GM19238 (cell line): ENCODE results near the gene OXNAD1.
A peak's percentile ranks its signal among the peaks of the same experiment; 100 is the strongest.
"Not testable (repeated sequence)": the region's sequence is repeated elsewhere in the genome, so short reads cannot be mapped to it uniquely, and the experiment has no call there.

Source experiments
- DNase-seq: peaks from one replicate; pipeline ENCODE4 v3.0.0; 2011; ENCODE audit warnings: low spot score; ENCODE audit not compliant: insufficient read length

Gene OXNAD1

DNA sequence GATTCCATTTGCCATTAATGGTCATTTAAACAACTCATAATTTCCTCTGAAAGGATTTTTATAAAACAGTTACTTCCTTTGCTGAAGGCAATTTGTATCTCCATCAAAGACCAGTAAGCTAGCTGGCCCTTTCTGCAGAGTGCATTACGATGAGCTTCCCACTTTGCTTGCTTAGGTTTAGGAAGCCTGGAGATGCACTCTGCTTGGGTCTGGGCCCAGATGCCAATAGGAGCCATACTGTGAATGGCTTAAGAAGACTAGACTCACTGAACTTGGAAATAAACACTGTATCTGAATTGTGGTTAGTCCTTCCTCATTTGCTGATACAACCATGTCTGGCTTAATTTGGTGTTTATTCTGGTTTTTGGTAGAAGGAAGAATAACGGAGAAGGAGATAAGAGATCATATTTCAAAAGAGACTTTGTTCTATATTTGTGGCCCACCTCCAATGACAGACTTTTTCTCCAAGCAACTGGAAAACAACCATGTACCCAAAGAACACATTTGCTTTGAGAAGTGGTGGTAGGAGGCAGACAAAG lies 38.1 kb downstream of the OXNAD1 start:
- no peak for DNase-seq

DNA sequence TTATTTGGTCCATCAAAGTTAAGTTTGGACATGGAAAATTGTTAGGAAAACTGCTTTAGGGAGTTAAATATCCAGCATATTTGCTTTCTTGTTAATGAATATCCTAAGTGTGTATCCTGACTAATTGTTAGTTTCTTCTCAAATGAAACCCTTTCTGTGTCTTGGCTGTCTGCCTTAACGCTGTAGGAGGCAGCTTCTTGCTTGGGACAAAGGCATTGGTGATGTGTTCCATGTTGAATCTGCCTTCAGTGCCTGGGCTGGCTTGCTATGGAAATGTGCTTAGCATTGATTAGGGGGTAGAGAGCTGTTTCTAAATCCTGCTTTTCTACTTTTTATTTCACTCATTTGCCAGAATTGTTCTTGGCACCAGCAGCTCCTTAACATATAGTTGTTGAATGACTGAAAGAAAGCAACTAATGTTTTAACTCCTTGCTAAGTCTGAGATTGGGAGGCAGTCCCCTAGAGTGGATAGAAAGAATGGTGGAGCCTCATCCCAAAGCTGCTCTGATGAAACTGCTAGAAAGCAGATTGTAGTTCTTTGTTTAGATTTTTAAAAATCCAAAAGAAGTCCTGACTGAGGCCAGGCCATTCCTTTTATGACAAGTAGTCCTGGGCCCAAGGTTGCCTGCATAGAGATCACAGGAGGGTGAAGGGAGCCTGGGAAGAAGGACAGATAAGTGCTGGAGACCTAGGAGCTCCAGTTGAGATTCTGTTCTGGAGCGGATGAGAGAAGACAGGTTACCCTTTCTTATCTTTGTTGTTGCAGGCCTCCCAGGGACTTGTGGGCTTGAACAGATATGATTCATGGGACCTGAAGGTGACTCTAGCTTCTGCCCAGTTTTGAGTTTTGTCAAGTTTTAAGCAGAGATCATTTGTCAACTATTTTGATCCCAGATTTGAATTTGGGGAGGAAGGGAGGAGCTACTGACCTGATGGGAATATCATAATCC lies 39.3 kb downstream of the OXNAD1 start:
- no peak for DNase-seq

DNA sequence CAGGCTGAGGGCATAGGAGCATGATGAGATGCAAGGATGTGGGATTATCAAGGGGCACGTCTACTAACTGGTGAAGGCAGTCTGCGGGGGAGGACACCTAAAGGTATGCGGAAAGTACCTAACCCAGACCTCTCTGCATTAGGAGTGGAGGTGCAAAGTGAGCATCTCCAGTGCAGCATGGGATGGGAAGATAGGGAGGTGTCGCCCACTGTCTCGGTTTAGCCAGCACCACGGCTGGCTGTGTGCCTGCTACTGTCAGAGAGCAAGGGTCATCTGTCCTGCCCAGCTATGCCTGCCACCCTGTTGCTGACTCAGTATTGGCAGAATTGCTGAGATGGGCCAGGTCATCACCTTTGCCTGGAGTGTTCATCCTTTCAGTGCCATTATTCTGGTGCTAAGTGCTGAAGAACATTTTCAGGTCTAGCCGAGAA lies 40.1 kb downstream of the OXNAD1 start:
- no peak for DNase-seq

DNA sequence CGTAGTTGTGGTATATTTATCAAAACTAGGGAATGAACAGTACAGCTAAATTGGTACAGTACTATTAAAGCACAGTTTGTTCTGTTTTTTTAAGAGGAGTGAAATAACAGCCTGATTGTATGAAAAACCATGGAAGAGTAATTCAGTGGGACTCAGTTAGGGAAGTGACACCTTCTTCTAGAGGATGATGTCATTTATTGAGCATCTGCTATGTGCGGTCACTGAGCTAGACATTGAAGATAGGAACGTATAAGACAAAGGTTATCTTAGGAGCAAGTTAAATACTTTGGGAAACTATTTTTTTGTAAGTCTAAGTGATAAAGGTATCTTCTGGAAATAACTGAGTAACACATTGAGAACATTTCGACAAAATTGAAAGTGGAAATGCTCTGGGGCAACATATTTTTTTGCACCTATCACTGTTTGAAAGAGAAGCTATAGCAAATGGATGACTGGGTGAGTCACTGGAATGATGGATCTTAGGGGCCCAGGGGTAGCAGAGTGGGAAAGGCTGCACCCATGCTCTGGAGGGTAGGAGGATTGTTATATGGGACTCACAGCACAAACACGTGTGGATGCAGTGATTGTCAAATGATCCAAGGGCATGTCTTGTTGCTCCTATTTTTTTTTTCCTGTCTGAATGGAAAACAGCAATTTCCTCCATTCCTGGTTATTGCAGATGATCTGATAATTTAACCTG lies 43.0 kb downstream of the OXNAD1 start:
- DNase-seq = no peak

DNA sequence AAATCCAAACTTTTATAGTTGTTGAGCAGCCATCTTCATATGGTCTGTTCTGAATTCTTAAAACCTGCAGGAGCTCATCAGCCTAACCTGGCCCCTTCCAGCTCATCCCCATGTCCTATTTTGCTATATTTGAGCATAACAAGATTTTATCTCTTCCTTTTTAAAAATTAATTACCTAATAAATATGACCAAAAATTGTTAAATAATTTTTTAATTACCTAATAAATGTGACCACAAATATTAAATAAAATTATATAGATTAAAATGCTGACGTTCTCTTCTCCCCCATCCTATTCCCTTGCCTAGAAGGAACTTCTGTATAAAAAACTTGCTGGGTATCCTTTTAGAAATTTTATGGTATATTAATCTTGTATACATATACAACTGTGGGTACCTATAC lies 43.7 kb downstream of the OXNAD1 start:
- DNase-seq = no peak

DNA sequence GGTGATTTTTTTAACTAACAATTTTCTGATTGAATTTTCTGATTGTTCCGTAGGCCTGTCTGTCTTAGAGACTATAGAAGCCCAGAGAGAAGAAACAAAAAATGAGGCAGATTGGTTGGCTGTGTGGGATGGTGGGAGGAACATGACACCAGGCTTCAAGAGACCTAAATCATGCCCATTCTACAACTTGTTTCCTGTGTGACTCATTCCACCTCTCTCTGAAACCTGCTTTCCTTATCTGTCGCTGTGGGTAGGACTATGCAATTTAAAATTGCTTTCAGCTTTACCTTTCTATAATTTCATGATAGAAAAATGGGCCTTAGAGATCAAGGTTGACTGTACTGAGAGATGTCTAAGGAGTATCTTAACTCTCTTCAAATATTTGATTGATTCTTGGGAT lies 44.5 kb downstream of the OXNAD1 start:
- no peak for DNase-seq

DNA sequence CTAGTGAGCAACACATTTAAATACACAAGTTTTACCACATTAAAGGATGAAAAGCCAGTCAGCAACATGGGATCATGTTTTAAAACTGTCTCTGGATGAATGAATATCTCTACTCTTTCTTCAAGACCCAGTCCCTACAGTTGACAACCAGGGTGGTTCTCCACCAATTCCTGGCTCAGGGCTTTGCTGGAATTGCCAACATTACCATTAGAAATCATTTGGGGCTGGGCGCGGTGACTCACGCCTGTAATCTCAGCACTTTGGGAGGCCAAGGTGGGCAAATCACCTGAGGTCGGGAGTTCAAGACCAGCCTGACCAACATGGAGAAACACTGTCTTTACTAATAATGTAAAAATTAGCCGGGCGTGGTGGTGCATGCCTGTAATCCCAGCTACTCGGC lies 45.5 kb downstream of the OXNAD1 start:
- not testable (repeated sequence) for DNase-seq

DNA sequence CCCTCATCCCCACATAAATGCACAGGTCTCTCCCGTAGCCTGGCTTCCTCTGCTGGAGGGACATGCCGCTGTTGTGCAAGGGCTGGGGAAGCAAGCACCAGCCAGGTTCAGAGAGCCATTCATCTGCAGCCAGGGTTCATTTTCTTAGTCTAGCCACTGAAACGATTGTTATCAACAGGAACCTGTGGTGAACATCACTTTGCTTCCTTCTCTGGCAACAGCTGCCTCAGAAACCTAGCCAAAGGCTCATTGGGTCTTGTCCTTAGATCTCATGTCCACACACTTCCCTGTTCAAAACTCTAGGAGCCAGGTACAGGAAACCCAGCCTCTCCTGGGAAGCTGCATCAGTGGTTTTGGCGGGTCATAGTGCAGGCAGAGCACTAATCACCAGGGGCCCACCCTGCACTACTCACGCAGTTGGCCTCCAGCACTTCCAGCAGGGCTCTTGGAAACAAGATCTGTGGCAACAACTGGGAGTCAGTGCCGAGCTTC lies 47.0 kb downstream of the OXNAD1 start:
- DNase-seq = peak; percentile 18

DNA sequence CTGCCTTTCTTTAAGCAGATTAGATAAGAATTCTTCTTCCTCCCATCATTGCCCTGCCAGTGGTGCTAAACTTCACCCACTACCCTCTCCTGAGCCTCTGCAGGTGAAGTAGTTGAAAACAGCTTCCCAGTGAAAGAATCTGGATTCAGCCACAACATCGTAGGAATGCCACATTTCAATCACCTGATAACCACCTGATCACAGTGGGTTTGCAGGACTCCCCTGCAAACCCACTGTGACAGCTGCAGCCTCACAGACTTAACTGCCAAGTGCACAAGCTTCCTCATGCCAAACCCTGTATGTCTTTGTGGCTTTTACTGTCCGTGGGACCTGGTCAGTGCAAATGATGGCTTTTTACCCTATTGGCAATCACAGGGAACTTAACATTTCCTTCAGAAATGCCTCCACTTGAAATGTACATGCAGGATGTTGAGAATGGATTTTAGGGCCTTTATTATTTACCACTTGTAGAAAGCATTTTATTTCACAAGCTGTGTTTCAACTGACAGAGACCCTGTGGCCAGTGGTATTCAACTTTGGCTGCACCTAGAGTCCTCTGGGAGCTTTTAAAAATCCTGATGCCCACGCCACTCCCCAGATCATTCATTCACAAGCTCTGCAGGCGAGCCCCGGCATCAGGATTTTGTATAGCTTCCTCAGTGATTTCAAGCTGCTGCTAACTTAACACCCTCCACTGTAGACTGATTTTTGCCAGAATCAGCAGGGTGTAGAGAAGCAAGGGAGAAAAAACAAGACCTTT lies 49.1 kb downstream of the OXNAD1 start:
- DNase-seq = no peak

DNA sequence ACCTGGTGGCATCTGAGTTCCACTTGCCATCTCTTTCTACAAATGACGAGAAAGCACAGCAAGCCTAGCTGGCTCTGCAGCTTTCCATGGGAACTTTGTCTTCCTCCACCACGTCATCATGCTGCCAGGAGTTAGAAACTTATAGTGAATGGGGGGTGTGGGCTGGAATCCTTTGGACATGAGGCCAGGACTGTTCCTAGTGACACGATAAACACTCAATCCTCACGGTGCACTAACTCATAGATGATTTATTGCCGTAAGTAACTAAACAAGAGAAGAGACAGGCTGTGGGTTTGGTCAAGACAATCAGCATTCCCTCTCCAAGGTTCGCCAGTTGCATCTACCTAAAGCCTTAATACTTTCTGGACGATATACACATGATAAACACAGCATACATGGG lies 50.6 kb downstream of the OXNAD1 start:
- no peak for DNase-seq

DNA sequence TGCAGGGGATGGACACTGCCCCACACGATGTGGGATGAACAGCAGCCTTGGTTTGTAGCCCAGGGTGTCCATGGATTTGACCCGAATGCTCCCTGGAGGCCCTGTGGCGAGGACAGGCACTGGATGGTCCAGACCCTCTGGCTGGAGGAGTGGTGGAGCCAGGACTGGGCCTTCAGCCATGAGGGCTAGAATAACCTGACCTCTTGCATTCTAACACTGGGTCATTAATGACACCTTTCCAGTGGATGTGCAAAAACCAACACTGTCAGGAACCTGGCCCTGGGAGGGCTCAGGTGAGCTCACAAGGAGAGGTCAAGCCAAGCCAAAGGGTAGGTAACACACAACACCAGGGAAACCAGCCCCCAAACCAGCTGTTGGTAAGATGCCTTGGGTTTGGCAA lies 51.4 kb downstream of the OXNAD1 start:
- no peak for DNase-seq

DNA sequence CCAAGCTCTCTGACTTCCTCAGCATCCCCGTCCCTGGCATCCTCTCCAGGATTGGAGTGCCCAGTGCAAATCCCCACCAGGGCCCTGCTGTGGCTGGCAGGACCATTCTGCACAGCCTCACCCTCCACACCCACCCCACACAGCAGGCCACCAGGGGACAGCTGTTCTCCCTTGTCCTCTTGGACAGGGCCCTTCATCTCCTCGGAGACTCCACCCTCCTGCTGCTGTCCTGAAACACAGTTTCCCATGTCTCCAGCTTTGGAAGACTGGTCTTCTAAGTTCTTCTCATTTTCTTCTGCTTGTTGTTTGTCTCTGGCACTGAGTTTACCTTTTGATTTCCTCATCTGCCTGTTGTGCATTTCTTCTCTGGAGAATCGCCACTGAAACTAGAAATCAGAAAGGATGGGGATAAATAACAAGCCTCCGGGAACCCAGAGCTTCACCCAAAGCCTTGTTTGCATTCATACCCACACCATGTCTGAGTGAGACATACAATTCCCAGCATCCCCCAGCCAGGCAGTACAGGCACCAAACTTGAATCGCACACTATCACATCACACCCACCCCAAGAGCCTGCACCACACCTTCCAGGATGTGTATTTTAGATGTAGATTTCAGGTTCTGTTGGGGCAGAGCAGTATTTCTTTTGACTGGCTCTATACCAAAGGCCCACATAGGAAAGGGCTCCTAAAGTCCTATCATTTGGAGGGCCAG lies 52.0 kb downstream of the OXNAD1 start:
- DNase-seq = no peak

DNA sequence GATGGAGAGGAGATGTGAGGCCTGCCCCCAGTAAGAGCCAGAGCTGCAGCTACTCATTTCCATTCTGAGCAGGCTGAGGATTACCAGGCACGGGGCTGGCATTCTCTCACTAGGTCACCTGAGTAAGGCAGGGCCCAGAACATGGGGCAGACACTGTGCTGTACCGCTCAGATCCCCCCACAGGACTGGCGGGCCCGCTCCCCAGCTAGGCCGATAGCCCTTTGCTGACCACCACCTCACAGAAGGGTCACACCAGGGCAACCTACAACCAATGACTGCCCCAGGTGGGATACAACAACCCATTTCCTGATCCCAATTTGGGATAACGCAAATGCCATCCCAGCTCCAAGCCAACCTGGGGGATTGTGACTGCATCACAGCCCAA lies 52.5 kb downstream of the OXNAD1 start:
- DNase-seq = no peak

DNA sequence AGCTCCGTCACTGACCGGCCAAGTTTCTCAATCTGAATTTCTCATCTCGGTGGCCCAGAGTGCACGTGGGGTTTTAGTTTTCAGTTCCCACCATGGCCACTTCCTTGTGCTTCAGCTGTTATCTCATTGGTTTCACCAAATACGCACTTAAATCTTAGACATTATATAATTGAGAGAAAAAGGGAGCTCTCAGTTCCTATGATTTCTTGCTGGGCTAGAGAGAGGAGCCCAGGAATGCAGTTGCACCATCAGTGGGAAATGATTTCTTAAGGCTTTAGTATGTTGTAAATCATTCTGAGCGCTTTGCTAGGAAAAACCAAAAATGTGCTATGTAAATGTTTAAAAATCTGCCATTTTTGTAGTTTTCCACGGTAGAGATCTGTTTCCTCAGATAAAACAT lies 53.2 kb downstream of the OXNAD1 start:
- DNase-seq = no peak

DNA sequence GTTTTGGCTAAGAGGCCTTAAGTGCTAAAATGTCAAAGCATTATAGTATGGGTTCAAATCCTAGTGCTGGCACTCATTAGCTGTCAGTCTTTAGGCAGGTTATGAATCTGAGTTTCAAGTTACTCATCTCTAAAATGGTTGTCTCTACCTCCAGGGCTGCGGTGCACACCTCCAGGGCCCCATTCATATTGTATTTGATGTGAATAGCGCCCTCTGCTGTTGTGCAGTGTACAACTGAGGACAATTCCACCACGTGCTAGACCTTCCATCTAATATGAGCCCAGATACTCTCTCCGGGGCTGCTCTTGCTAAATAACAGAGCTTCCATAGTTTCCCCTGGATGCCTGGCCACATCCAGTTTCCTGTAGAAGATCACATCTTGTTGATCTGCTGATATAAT lies 54.3 kb downstream of the OXNAD1 start:
- no peak for DNase-seq

DNA sequence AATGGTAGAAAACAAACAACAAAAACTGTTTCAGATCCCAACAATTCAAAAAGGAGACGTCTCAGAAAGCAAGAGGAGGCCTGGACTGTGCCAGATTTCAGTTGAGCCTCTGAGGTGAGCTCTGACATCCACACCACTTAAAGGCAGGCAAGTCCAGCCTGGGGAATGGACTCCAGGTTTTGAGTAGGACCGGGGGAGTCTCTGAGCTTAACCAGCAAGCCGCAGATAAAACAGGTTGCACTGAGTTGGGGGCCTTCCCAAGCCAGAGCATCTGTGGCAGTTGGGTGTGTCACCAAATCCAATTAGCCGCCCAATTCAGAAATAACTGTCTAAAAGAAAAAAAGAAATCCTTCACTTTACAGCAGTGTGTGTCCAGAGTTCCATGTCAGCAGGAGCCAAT lies 54.7 kb downstream of the OXNAD1 start:
- DNase-seq = no peak

DNA sequence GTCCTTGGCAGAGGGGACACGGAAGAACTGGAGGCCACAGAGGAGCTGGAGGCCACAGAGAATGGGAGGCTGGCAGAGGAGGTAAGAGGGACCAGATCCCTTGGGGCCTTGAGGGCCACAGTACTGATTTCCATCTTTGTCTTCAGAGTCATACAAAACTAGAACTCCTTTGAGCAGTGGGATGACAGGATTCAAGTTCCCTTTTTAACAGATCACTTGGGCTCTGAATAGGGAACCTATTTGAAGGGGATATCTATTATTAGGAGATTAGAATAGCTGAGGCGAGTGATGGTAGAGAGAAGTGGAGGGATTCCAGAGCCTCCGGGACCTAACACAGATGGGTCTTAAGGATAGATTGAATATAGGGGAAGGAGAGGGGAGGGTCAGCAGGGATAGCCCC lies 55.7 kb downstream of the OXNAD1 start:
- no peak for DNase-seq

DNA sequence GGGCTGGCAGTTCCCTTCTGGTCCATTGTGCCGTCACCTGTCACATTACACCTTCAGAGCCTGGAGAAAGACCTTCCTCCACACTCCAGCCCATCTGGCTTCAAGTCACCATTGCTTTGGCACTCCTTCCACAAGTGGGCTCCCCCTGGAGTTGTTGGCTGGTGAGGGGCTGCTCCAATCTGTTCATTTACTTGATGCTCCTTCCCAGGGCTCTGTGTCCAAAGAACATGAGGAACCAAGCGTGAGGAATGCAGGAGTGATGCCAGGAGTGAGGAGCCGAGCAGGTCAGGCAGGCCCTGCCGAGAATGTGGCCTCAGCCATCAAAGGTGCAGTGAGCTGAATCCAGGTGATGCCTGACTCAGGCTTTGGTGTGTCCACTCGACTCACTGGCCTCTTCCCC lies 57.2 kb downstream of the OXNAD1 start:
- DNase-seq = no peak

DNA sequence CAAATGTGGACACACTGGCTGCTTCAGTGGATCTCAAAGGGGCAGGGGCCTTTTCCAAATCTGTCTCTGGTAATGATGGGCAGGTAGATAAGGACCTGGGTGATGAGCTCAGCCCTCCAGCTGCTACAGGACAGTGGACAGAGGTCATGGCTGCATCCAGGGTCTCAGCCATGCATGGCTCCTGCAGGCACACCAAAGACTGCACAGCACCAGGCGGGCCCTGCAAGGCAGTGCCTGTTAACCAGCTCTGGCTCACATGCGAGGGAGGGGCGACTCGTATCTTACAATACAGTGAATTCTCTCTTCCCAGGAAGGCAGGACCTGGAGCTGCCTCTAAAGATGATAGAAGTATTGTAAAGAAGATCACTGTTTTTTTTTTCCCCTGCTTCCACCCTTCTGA lies 58.7 kb downstream of the OXNAD1 start:
- DNase-seq = no peak

DNA sequence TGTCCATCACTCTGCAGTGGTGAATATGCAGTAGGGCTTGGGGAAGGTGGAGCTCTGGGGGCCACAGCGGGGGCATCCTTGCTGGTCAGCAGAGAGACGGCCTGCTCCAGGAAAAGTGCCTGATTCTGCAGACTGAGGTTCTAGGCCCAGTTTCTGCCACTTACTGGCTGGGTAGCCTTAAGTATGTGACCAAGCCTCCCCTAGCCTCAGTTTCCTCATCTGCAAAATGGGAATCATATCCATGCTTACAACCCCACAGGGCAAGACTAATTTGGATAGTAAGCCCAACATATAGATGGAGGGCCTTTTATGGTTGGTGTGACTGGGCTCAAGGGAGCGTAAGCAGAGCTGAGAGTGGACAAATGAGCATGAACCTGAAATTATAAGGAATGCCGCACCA lies 60.8 kb downstream of the OXNAD1 start:
- no peak for DNase-seq
